NCI-H128 (cell line): ENCODE results near the gene RPTOR.
"Not testable (repeated sequence)": the region's sequence is repeated elsewhere in the genome, so short reads cannot be mapped to it uniquely, and the experiment has no call there.

ENCODE experiments used
- DNase-seq: peaks from one replicate; lab custom pipeline; 2025; ENCODE audit not compliant: unreplicated experiment; lab: John Stamatoyannopoulos, UW

RPTOR gene

DNA sequence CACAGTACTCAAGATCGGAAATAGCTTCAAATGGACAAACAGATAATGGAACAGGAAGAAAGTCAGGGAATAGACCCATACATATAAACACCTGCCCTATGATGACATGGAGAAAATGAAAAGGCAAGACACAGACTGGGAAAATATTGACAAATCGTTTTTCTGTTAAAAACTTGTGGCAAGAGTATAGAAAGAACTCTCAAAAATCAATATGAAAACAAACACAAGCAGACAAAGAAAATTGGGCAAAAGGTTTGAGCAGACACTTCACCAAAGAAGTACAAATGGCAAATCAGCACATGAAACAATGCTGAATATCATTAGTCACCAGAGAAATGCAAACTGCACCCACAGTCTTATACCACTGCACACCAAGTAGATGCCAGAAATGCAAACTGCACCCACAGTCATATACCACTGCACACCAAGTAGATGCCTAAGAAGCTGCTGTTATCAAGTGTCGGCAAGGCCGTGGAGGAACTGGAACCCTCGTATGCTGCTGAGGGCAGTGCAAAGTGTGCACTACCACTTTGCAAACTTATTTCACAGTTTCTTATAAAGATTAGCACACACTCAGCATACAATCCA is 323.5 kb downstream of the RPTOR start:
- no peak for DNase-seq

DNA sequence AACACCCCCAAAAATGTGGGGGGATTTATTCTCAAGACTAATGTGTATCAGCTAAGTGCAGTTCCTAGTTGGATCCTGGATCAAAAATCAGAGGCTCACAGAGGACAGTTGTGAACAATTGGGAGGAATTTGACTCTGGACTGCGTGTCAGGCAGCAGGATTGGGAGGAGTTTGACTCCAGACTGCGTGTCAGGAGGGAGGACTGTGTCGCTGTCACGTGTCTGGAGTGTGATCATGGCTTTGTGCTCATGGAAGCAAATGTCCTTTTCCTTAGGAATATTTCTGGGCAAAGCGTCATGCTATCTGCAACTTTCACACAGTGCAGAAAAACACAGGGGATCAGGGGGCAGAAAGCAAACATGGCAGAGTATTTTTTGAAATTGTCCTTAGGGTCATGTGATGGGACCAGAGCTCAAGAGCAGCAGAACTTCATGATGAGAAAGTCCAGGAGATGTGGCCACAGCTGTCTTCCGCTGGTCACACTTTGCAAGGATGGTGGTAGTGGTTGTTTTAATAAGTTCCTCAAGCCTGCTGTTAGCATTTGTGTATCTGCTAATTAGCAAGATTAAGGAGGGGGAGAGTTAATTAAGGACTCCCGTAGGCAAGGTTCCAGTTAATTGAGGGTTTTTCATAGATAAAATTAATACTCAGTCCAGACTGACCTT is 325.0 kb downstream of the RPTOR start:
- no peak for DNase-seq

DNA sequence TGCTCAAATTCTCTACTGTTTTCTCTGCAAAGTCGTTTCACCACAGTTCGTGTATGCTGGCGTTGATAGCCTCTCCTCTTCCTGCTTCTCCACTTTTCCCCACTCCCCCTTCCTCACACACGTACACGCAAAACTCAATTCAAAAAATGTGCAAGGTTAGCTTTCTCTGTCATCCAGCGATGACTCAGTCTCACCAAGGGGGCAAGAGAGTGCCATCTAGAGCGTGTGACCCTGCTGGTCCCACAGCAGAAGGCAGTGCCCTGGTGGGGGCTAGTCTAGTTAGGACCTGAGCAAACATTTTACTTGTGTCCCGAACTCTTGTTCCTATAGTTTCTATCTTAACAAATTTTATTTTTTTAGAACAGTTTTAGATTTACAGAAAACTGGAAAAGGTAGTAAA is 325.8 kb downstream of the RPTOR start:
- DNase-seq: no peak

DNA sequence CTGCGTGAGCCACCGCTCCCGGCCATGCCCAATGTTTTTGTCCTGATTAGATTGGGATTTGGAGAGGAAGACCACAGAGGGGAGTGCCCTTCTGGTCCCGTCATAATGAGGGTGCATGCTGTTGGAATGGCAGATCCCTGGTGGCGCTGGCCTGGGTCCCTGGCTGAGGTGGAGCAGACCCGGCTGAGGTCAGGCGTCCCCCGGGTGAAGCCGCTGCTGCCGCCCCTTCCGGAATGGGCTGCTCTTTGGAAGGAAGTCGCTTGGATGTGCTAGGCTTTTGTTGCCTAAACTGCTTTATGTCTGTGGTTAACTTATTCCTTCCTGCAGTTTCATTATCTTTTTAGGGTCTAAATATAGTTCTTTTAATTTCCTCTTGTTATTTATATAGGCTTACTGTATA is 326.7 kb downstream of the RPTOR start:
- DNase-seq: no peak

DNA sequence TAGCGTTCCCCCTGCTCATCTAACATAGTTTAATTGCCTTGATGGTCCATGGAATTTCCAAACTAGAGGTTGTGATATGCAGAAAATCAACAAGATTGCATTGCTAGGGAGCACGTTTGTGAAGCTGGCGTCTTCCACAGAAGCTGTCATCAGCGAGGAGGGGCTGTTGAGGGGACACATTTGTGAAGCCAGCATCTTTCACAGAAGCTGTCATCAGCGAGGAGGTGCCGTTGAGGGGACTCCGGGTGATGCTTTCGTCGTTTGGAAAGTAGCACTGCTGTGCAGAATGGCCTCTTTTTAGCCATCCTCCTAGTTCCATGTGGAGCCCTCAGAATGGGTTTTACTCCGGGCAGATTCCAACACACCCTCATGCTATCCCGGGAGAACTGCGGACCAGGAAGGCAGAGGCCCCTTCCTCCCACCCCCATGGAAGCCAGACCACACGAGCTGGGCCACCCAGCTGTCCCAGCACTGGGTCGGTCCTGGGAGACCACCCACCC is 327.4 kb downstream of the RPTOR start:
- DNase-seq: no peak

DNA sequence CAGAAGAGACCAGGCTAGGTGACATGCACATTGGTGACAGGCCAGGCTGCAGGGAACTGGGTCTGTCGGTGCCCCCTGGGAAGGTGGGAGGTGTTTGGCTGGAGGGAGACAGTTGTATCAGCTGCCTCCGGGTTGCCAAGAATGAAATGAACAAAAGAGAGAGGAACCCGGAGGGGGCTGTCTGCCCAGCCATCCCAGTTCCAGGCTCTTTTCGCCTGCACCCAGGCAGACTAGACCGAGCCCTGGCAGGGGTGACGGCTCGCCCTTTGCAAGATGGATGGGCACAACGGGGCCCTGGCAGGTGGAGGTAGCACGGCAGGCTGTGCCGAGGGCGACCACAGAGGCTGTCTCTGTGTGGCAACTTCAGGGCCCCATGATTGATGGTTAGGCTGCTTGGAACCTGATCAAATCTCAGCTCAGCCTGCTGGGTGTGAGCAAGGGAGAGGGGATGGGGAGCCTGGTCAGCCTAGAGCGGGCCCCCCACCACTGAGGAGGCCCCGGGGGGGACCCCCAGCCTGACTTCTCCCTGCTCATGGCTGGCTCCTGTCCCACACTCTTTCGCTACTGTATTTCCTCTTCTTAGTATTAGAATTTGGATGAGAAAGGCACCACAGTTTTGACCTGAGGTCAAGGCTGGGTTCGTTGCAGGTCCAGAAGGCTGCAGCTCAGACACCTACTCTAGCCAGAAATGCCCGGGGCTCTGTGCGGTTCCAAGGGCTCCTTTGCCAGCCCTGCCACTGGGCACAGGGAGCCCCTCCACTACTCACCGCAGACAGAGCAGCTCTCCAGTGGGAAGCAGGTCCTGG is 328.1 kb downstream of the RPTOR start:
- DNase-seq: no peak

DNA sequence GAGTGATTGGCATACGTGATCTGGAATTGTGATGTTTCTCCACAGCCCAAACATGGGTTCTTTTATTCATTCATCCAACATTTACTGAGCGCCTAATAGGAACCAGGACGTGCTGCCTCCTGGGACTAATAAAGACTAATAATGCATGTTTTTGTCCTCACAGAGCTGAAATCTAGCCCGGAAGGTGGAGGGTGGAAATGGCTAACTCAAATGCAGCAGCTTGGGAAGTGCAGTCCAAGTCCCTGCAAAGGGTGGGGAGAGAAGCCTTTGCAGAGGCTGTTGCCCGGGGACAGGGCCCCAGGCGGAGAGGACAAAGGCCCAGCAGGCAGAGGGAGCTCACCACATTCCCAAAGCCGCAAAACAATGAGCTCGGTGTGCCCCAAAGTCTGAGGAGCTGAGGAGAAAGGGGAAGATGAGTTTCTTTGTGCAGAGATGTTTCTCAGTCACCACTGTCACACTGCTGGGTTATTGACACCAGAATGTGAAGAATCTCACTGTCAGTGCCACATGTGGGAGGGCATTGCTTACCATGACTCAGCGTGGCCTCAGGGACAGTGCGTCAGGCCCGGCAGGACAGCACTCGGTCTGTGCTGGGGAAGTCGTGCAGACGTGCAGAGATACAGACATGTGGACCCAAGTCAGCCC is 328.8 kb downstream of the RPTOR start:
- DNase-seq: no peak

DNA sequence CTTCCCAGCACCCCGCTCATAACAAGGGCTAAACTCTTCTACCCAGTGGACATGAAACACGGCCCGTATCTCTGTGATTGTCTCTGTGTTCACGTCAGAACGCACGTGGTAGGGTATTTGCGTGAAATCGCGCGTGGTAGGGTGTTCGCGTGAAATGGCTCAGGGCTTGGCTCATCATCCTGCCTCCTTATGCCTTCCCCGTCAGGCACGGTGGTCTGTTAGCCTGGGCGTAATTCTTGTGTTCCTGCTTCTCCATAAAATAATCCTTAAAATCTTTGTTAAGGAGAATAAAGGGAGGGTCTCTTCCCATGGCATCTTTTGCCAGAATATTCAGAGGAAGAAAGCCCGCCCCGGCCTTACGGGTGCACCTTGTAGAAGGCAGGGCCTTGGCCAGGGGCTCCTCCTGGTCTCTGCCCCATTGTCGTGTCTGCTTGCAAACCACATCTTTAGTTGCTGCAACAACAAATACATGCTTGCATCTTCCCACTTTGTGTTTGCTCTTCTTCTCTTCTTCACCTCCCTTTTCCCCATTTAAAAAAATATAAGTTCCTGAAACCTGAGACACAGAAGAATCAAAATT is 330.3 kb downstream of the RPTOR start:
- no peak for DNase-seq

DNA sequence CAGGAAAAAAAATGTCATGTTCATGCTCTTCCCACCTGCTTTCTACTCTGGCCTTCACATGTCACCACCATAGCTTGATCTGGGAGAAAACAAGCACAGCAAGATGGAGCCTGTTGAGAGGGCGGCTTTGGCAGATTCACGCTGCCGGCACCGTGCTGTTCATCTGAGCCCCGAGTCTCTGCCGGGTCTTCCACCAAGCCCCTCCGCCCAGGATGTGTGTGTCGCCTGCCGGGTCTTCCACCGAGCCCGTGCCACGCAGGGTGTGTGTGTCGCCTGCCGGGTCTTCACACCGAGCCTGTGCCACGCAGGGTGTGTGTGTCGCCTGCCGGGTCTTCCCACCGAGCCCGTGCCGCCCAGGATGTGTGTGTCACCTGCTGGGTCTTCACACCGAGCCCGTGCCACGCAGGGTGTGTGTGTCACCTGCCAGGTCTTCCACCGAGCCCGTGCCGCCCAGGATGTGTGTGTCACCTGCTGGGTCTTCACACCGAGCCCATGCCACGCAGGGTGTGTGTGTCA is 330.9 kb downstream of the RPTOR start:
- DNase-seq: not testable (repeated sequence)

DNA sequence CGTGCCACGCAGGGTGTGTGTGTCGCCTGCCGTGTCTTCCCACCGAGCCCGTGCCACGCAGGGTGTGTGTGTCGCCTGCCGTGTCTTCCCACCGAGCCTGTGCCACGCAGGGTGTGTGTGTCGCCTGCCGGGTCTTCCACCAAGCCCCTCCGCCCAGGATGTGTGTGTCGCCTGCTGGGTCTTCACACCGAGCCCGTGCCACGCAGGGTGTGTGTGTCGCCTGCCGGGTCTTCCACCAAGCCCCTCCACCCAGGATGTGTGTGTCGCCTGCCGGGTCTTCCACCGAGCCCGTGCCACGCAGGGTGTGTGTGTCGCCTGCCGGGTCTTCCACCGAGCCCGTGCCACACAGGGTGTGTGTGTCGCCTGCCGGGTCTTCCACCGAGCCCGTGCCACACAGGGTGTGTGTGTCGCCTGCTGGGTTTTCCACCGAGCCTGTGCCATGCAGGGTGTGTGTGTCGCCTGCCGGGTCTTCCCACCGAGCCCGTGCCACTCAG is 331.9 kb downstream of the RPTOR start:
- not testable (repeated sequence) for DNase-seq

DNA sequence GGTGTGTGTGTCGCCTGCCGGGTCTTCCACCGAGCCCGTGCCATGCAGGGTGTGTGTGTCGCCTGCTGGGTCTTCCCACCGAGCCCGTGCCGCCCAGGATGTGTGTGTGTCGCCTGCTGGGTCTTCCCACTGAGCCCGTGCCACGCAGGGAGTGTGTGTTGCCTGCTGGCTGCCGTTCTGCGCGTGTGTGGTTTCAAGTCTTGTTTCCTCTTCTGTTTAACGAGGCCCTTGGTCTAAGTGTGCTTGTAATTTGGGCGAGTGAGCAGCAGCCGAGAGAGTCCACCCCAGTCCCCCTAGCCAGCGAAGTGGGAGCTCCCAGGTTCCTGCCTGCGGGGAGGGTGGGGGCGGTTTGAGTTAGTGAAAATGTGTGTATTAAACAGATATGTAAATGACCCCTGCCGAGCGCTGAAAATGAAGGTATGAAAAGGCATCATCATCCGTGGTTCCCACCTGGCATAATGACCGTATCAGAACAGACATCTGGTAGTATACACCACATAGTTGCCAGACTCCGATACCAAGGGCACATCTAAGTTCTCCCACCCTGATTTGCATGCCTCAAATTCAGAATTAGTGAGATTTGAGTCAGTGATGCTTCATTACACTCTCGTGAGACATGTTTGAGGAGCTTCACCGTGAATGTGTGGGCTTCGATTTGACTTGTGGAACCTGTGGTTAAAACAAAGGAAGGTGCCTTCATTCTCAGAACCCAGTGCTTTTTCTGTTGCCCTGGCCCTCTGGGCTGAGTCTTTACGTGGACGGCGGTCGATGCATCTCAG is 332.5 kb downstream of the RPTOR start:
- no peak for DNase-seq

DNA sequence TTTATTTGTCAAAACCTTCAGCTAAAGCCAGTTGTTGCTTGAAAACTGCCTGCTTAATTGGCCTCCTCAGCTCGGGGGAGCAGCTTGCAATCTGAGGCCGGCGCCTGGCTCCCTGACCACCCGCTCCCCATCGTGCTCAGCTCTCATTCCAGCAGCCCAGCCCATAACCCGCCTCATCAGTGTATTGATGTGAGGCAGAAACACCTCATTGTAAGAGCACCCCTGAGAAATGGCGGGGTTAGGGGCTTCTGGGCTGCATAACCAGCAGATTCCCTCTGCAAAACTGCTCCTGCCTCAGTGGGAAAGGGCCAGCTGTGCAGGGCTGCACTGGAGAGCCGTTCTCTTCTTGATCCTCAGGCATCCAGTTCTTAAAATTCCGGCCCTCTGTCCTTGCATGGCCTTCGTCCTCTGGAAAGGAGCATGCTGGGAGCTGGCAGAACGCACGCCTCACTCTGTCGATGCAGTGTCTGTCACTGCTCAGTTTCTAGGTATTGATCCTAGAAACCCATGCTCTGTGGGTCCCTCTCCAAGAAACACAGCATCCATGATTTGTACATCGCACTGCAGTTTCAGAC is 333.2 kb downstream of the RPTOR start:
- DNase-seq: no peak

DNA sequence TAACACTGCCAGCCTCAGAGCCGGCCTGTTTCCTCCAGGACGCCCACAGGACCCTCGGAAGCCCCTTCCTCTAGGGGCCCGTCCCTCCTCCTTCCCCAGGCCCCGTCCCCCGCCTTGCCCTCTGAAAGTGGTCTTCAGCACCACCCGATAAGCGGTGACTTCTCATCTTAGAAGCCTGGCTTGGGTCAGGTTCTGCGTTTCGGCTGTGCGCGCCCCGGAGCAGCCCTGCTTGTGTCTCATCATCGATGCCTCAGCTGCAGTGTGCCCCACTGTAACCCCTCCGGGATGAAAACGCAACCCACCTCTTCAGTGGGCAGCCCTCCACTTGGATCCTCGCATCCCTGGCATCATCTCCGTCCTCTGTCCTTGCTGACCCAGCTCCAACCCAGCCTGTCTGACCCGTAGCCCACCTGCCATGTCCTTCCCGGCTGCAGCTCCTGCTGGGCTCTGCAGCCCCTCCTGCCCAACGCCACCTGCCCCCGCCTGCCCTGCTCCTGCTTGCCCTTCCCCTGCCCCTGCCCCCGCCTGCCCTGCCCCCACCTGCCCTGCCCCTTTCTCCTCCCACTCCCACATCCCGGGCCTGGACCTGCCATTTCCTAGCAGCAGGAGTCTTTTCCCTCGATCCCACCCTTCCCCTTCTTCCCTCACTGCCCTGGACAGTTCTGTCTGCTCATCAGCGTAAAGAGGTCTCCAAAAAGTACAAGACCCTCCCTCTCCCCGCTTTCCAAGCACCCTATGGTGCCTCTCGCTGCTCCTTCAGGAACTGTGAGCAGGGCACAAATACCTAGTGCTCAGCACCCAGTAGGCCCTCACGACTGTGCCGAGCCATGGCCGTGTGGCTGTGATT is 334.5 kb downstream of the RPTOR start:
- DNase-seq: no peak

DNA sequence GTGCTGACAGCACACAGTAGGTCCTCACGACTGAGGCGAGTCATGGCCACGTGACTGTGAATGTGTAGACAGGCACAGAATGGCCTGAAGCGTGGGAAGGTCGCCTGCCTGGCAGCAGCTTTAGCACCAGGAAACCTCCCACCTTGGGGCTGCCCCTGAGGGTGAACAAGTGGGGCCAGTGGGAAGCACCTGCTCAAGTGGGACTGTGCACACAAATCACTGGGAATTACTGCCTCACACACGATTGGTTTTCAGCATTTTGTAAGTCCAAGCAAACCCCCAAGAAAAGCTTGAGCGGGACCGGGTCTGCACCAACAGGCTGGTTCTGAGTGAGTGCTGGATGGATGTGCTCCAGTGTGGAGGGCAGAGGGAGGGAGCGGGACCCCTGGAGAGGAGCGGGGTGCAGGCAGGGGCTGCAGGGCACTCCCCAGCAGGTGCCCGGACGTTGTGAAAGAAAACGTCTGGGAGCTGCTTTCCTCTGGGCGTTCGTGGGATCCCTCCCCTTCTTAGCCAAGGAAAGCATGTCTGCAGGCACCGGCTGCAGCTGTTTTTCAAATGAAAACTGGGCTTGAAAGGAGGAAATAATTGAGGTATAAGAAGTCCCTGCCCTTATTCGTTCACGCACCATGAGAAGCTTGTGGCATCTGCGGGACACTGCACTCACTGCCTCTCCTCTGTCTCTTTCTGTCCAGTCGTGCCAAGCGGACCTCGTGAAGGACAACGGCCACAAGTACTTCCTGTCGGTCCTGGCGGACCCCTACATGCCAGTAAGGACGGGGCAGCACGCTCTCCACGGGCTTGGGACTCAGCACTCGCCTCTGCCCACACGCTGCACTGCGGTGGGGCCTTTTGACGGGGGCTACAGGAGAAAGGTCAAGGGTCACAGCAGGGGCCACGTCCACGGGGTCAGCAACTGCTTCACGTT is 335.3 kb downstream of the RPTOR start:
- DNase-seq: no peak

DNA sequence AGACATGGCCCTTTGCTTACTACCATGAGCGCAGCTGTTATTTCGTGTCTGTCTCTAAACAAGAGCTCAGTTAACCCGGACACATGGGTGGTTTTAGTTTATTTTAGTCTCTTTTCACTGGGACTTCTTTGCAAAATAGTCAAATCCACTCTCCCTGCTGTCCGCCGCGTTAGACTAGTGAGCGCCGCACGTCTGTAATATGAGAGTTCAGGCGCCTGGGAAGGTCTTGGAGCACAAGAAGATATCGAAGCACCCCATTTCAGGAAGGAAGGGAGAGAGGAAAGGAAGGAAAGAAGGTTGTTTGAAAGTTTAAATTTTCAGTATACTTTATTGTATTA is 336.0 kb downstream of the RPTOR start:
- no peak for DNase-seq

DNA sequence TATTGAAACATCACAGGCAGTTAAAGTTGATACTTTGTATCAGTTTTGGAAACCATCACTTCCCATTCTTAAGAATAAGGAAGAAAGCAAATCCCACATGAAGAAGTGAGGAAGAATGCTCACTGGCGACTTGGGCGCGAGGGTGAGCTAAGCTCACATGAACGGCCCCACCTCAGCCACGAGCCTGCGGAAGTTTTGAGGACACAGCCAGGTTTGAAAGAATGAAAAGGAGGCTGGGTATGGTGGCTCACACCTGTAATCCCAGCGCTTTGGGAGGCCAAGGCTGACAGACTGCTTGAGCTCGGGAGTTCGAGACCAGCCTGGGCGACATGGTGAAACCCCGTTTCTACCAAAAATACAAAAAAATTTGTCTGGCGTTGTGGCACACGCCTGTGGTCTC is 336.7 kb downstream of the RPTOR start:
- no peak for DNase-seq

DNA sequence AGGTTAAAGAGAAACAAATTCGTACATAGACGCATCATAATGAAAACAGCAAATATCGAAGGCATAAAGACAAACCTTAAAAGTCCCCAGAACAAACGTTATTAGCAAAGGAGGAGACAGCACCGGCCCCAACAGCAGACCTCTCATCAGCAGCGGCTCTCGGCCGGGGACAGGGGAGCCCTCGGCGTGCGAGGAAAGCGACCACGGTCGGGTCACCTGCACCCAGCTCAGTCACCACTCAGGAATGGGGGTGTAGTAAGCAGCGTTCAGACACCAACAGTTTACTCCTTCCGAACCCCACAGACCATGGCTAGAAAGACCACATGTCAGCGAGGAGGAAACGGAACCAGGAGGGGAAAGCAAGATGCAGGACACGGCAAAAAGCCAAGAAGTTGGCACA is 337.7 kb downstream of the RPTOR start:
- no peak for DNase-seq
